Femur (tissue), 1 donor: ENCODE results near the gene ZNF804A.

ENCODE experiments used
- DNase-seq: peaks from one replicate; pipeline ENCODE4 v3.0.0-alpha.2; 2017

The ZNF804A gene

DNA sequence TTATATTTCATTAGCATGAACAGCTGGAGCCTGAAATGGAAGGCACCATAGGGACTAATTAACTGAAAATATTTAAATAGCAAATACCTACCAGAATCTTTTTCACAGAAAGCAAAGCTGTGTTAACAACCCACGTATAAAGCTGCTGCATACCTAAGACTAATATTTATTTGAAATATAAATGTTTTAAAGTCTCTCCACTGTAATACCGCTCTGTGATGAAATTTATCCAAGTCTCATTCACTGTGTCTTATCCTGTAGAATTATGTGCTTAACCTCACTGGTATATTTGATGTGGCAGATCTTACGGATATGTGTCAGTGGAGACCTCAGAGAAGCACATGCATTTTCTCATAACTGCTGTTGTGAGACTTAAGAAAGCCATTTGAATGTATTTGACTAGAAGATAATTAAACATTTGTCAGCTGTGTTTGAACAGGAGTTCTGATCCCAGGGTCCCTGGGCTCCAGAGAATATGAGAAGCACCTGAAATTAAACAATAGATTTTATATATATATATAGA, 373.3 kb downstream of the ZNF804A start:
- DNase-seq, result no peak
